ENCODE results near the gene NPTX2.

DNA sequence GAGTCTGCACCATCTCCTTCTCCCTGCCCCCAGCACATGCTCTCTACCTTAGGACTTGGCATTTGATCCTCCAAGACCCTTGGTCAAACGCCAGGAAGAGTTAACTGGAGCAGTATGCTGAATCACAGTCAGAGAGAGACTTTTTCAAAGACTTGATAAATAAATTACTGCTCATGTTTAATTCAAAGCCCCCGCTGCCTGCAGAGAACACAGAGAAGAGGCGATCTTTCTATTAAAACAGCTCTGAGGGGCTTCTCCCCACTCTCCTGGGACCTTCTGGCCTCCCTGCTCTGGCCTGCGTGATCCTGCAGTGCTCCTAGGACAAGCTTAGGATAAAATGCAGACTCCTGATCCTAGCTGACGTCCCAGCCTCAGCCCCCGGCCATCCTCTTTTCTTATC lies 47.8 kb downstream of the NPTX2 start:
- TF ChIP-seq, protein P1, sequence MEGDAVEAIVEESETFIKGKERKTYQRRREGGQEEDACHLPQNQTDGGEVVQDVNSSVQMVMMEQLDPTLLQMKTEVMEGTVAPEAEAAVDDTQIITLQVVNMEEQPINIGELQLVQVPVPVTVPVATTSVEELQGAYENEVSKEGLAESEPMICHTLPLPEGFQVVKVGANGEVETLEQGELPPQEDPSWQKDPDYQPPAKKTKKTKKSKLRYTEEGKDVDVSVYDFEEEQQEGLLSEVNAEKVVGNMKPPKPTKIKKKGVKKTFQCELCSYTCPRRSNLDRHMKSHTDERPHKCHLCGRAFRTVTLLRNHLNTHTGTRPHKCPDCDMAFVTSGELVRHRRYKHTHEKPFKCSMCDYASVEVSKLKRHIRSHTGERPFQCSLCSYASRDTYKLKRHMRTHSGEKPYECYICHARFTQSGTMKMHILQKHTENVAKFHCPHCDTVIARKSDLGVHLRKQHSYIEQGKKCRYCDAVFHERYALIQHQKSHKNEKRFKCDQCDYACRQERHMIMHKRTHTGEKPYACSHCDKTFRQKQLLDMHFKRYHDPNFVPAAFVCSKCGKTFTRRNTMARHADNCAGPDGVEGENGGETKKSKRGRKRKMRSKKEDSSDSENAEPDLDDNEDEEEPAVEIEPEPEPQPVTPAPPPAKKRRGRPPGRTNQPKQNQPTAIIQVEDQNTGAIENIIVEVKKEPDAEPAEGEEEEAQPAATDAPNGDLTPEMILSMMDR (IDR thresholded peaks at IDR 0.05) = no peak
- TF ChIP-seq POLR2A (IDR thresholded peaks at IDR 0.05) = no peak
